Daoy (cell line): ENCODE data around the gene INTS12. TPM values are rescaled to one million over a fixed set of nuclear protein-coding genes. Genes with fewer than 3 reads are reported as not detected.

Experiments
- total RNA-seq: library from RNA; depleted of rRNA; stranded (reverse); fragments of >200 nt; shearing (Covaris generic); gene quantifications from 2 replicates; pipeline ENCODE4 v1.2.3, GENCODE V29; 2014; rRNA removed

INTS12 gene
- total RNA-seq, 1 experiment from 2014 or later = 7.1 TPM

Other genes with a start within 250 kb of the INTS12 start
- 57.0 and 87.3 TPM in 2 replicates for gene PPA2, start 234.6 kb downstream of the INTS12 start, total RNA-seq
- not detected in 2 replicates for gene ARHGEF38, start 156.1 kb downstream of the INTS12 start, total RNA-seq
- 7.1 and 11.3 TPM in 2 replicates for gene GSTCD, start 95 bp upstream of the INTS12 start, total RNA-seq
- gene NPNT, start 186.8 kb upstream of the INTS12 start, total RNA-seq = not detected in 2 replicates